Bladder microvascular endothelial cell (primary cell): ENCODE measurements around the gene EML5. TPM values are rescaled to one million over a fixed set of nuclear protein-coding genes. Genes with fewer than 3 reads are reported as not detected.

ENCODE experiments used
- total RNA-seq: library from RNA; depleted of rRNA; stranded (reverse); fragments of >200 nt; gene quantifications from 2 replicates; pipeline ENCODE4 v1.2.3, GENCODE V29; 2014

EML5 gene
- total RNA-seq = under 0.01 and 0.13 TPM in 2 replicates

GRCh38 chr14:88792473-88793258 lies at the start of gene EML5:
EML5 (minus strand) TSS chr14:88792953; CDS start chr14:88792503, 450 bp downstream.

GRCh38 chr14:88824314-88825077 lies 31.7 kb upstream of the EML5 start, which contains the start of gene TTC8:
TTC8 (plus strand) TSS chr14:88824651; CDS start chr14:88824708, 57 bp downstream.

GRCh38 chr14:88562831-88563686 lies 229.7 kb downstream of the EML5 start, which contains the start of gene ZC3H14:
ZC3H14 (plus strand) TSS chr14:88563037; CDS start chr14:88563134, 97 bp downstream.

Other genes starting within 250 kb of the EML5 start
- gene PTPN21, start 237.9 kb downstream of the EML5 start, total RNA-seq = 3.4 and 13.5 TPM in 2 replicates
- 34.2 and 63.0 TPM in 2 replicates for gene ZC3H14, start 229.9 kb downstream of the EML5 start, total RNA-seq
- gene TTC8, start 31.7 kb upstream of the EML5 start, total RNA-seq = 6.8 and 11.3 TPM in 2 replicates